ENCODE results near the gene RAB31.

Gene RAB31

DNA sequence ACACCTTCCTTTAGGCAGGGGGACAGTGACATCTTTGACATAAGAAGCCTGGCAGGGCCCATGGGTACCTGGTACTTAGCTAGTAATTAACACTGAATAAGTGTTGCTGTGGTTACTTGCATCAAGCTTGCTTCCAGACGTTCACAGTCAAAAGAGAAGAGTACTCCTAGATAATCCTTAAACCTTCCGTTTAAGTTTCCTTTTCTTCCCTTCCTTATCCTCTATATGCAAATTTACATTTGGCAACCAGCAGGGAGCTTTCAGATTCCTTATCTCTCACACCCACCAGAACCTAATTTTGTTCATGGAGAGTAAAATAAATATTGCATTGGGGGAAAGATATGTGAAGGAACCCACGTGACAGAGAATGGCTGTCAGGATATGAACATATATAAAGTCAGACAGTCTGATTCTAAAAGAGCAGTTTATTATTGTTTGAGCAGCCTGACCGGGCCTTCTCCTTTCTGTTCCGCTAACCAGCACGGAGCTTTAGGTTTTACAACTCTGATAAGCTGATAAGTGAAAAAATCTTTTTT, 7.8 kb upstream of the RAB31 start:
- DNase-seq (ENCODE audit: low read depth), result no peak
- no peak overlapping the region for H3K4me3 ChIP-seq (ENCODE audit: low read depth, low read length)
- no peak for TF ChIP-seq MAX (IDR thresholded peaks at IDR 0.05; ENCODE audit: low read depth, low read length)
- no peak for TF ChIP-seq MYC (IDR thresholded peaks at IDR 0.05; ENCODE audit: low read depth, low read length)
- TF ChIP-seq CTCF (IDR thresholded peaks at IDR 0.05; ENCODE audit: low read depth, low read length), result no peak
- TF ChIP-seq POLR2A (IDR thresholded peaks at IDR 0.05; ENCODE audit: extremely low read depth, insufficient read length), result no peak

- no peak overlapping the region for H3K4me3 ChIP-seq (ENCODE audit: low read depth, low read length)
- no peak for TF ChIP-seq MAX (IDR thresholded peaks at IDR 0.05; ENCODE audit: low read depth, low read length)
- no peak for TF ChIP-seq CTCF (IDR thresholded peaks at IDR 0.05; ENCODE audit: low read depth, low read length)
- TF ChIP-seq MYC (IDR thresholded peaks at IDR 0.05; ENCODE audit: low read depth, low read length), result no peak
- no peak for TF ChIP-seq POLR2A (IDR thresholded peaks at IDR 0.05; ENCODE audit: extremely low read depth, insufficient read length)
- DNase-seq (ENCODE audit: low read depth), result no peak
Observed at GRCh38 chr18:9701609-9702349, 6.3 kb upstream of the RAB31 start.

DNA sequence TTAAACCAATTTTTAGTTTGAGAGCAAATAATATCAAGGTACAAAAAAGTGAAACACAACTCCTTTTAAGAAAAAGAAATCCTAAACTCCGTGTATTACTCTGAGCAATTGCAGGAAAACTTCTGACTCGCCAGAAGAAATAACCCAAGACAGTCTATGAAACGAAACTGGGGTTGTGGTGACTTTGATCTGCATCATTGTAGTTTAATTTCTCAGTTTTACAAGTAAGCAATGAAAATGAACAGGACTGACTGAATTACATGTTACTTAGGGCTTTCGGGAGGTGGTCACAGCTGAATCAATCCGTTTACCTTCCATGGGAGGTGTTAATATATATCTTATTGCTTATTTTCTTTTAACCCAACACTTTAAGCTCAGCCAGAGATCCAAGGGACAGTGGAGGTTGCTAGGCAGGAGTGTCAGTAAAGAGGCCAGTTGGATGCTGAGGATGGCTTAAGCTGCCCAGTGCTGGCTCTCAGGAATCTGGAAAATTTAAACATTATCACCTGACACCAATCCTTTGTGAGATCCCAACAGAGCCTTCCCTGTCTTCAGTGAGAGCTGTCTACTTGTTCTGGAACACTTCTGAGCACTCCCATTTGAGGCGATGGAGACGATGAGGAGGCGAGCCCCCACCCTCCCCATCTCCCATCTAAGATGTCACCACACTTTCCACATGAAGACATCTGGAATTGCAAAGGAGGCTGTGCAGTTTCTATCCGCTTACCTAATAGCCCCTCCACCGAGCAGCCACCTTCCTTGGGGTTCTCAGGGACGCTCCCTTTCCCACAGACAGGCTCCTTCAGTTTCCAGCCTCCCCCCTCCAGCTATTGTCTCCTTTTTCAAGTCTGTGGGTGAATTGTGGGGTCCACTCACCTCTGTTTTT, 3.6 kb upstream of the RAB31 start:
- DNase-seq (ENCODE audit: low read depth), result no peak
- no peak for TF ChIP-seq MAX (IDR thresholded peaks at IDR 0.05; ENCODE audit: low read depth, low read length)
- TF ChIP-seq MYC (IDR thresholded peaks at IDR 0.05; ENCODE audit: low read depth, low read length), result no peak
- no peak for TF ChIP-seq POLR2A (IDR thresholded peaks at IDR 0.05; ENCODE audit: extremely low read depth, insufficient read length)
- no peak for TF ChIP-seq CTCF (IDR thresholded peaks at IDR 0.05; ENCODE audit: low read depth, low read length)
- no peak overlapping the region for H3K4me3 ChIP-seq (ENCODE audit: low read depth, low read length)

DNA sequence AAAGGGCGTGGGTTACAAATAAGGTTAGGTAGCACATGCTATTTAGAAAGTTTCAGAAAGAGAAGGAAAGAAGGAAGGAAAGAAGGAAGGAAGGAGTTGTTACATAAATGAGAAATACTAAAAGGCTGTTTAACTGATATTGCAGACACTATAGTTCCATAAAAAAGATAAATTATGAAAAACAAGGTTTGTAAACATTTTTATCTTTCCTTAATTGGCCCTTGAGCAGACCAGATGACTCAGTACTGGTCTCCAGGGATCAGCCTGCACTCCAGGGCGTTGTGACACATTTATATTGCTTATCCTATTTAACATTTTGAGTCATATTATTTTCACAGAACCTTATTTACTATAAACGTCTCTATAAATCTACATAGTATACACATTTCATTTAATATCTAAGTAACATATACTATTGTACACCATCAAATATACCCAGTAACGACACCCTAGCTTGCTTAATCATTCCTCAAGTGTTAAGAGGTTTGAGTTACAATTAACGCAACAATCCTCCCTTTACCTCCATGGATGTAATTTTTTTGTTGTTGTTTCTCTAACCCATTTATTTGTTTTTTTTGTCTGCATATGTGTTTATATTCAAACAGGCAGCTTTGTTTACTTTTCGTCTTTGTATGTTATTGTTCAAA, 2.8 kb upstream of the RAB31 start:
- peak; percentile 77 for DNase-seq (ENCODE audit: low read depth)
- no peak overlapping the region for H3K4me3 ChIP-seq (ENCODE audit: low read depth, low read length)
- no peak for TF ChIP-seq CTCF (IDR thresholded peaks at IDR 0.05; ENCODE audit: low read depth, low read length)
- no peak for TF ChIP-seq MYC (IDR thresholded peaks at IDR 0.05; ENCODE audit: low read depth, low read length)
- TF ChIP-seq MAX (IDR thresholded peaks at IDR 0.05; ENCODE audit: low read depth, low read length), result no peak
- TF ChIP-seq POLR2A (IDR thresholded peaks at IDR 0.05; ENCODE audit: extremely low read depth, insufficient read length), result no peak

DNA sequence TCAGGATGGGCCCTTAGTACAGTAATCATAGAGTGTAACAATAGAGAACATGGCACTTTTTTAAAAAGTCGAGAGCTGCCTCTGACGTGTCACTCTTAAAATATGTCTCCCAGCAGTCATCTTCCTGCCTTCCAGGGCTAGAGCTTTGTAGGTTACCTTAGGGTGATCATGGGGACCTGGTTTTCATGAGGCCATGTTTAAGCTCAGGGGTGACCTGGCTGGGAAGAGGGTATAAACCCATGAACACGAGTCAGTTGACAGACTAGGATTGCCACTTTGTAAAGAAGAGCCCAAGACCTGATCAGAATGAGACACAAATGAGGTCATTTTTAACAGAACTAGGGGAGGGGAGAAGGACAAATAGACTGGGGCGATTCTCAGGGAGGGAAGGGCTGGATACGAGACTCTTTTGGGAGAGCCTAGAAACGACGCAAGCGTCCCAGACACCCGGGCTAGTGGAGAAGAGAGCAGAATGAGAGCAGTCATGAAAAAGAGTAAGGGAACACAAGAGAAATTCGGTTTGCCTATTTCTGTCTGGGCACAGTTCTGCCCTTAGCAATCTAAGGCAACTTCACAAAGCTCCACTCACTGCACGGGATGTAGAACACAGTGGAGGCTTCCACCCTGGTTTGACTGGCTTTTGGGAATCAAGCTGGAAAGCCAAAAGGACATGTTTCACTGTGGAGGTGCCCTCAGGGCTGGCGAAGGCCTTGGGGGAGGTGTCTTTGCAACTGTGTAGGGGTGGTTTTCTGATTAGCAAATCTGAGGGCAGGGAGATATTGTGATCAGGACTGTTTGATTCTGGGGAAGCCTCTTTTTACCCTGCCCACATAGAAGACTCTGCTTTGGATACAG, 1.8 kb upstream of the RAB31 start:
- DNase-seq (ENCODE audit: low read depth), result no peak
- no peak overlapping the region for H3K4me3 ChIP-seq (ENCODE audit: low read depth, low read length)

More for the DNA sequence above, 1.8 kb upstream of the RAB31 start:
- TF ChIP-seq CTCF (IDR thresholded peaks at IDR 0.05; ENCODE audit: low read depth, low read length) (no peak), POLR2A (IDR thresholded peaks at IDR 0.05; ENCODE audit: extremely low read depth, insufficient read length) (no peak), MAX (IDR thresholded peaks at IDR 0.05; ENCODE audit: low read depth, low read length) (no peak), MYC (IDR thresholded peaks at IDR 0.05; ENCODE audit: low read depth, low read length) (no peak)
